Ishikawa (cell line): Measurements from ENCODE around the gene SYMPK.

Experiments used
- CEBPB ChIP-seq: IDR thresholded peaks from 2 replicates; pipeline ENCODE4 v1.6.1; 2012
- CREB1 ChIP-seq: IDR thresholded peaks from 2 replicates; pipeline ENCODE4 v1.6.1; 2012; ENCODE audit warnings: low read depth
- EGR1 ChIP-seq: IDR thresholded peaks from 2 replicates; pipeline ENCODE4 v1.6.1; 2012
- EP300 ChIP-seq: IDR thresholded peaks from 2 replicates; pipeline ENCODE4 v1.6.1; 2012; ENCODE audit warnings: borderline replicate concordance
- FOXM1 ChIP-seq: IDR thresholded peaks from 2 replicates; pipeline ENCODE4 v1.6.1; 2012; ENCODE audit warnings: low read depth, borderline replicate concordance
- NFIC ChIP-seq: IDR thresholded peaks from 2 replicates; pipeline ENCODE4 v1.6.1; 2012
- RAD21 ChIP-seq: IDR thresholded peaks from 2 replicates; pipeline ENCODE4 v1.6.1; 2012; ENCODE audit warnings: low read depth
- REST ChIP-seq: IDR thresholded peaks from 2 replicates; pipeline ENCODE4 v1.6.1; 2012; ENCODE audit warnings: low read depth, mild to moderate bottlenecking
- TAF1 ChIP-seq: IDR thresholded peaks from 2 replicates; pipeline ENCODE4 v1.6.1; 2012; ENCODE audit warnings: low read depth, mild to moderate bottlenecking
- TCF12 ChIP-seq: IDR thresholded peaks from 2 replicates; pipeline ENCODE4 v1.6.1; 2012; ENCODE audit warnings: low read depth
- TEAD4 ChIP-seq: IDR thresholded peaks from 2 replicates; pipeline ENCODE4 v1.6.1; 2012
- USF1 ChIP-seq: IDR thresholded peaks from 2 replicates; pipeline ENCODE4 v1.6.1; 2012
- YY1 ChIP-seq: IDR thresholded peaks from 2 replicates; pipeline ENCODE4 v1.6.1; 2012; ENCODE audit warnings: low read depth
- ZBTB7A ChIP-seq: IDR thresholded peaks from 2 replicates; pipeline ENCODE4 v1.6.1; 2012; ENCODE audit warnings: low read depth
- TF ChIP-seq, protein P1 (sequence below): IDR thresholded peaks from 2 replicates; pipeline ENCODE4 v1.6.1; 2012

SYMPK gene

DNA sequence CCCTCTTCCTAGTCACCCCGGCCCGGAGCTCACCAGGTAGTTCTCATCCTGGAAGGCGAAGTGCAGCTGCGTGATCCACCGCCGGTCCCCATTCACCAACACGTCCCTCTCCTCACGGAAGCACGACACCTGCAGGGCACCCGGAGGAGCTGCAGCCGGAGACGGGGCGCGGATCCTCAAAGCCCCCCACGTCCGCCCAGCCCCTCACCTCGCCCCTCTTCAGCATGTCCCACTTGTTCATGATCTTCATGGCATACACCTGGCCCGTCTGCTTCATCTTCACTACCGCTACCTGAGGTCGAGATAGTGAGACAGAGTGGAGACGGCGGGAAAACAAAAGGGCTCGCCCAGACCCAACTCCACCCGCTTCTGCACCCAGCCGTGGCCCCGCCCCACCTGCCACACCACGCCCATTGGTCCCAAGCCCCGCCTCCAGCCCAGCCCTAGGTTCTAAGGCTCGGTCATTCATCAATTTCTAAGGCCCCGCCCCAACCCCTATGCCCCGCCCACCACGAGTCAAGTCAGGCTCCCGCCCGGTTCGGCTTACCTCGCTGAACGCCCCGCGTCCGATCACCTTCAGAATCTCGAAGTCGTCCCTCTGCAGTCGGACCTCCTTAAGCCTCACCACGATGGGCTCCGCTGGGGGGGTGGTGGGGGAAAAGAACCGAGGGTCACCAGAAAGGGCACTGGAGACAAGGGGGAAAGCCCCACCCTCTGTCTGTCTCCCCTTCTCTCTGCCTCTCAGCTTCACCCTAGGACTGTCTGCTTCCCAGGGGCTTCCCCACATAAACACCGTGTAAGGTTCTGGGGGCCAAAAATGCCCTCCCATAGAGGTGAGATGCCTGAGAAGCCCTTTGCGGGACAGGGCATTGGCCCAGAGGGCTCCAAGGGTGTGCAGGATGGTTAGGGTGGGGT, 83.5 kb downstream of the SYMPK start:
- TF ChIP-seq EP300 (no peak), EGR1 (no peak), YY1 (no peak), ZBTB7A (peak; percentile 99), TCF12 (no peak), NFIC (no peak), REST (no peak), FOXM1 (no peak), TAF1 (no peak), RAD21 (peak; percentile 52; the same call in 1 of the 2 replicates), TEAD4 (no peak; the same call in 1 of the 2 replicates), USF1 (no peak), CEBPB (no peak), CREB1 (no peak)
- TF ChIP-seq, protein P1, sequence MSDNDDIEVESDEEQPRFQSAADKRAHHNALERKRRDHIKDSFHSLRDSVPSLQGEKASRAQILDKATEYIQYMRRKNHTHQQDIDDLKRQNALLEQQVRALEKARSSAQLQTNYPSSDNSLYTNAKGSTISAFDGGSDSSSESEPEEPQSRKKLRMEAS, result peak; percentile 22

DNA sequence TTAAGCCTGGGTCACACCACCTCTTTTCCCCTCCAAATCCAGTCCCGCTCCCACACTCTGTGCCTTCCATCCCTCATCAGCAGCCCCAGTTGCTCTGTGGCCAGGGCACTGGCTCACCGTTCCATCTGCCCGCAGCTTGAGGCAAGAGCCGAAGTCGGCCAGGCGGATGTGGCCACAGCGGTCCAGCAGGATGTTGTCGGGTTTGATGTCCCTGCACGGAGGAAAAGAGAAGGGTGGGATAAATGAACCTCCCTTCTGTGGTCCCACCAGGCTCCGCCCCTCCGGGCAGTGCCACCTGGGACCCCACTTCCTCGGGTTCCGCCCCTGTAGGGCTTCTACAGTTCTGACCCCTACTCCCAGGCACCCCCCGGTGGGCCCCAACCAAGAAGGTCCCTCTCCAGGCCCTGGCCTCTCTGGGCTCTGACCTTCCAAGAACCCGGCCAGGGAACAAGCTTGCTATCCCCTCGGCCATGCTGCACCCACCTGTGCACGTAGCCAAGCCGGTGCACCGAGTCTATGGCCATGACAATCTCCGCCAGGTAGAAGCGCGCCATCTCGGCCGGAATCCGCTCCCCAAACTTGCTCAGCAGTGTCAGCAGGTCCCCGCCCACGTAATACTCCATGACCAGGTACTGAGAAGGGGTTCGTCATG, 84.8 kb downstream of the SYMPK start:
- TF ChIP-seq RAD21 (no peak), CEBPB (no peak), ZBTB7A (no peak)

- no peak for TF ChIP-seq NFIC
- TF ChIP-seq ZBTB7A, result no peak
- no peak for TF ChIP-seq RAD21
- TF ChIP-seq REST, result no peak
- no peak for TF ChIP-seq YY1
- TF ChIP-seq, protein P1, result no peak
- TF ChIP-seq EP300, result no peak
- no peak for TF ChIP-seq TEAD4
- TF ChIP-seq CREB1, result no peak
Observed at GRCh38 chr19:45777395-45777961, 85.5 kb downstream of the SYMPK start.

DNA sequence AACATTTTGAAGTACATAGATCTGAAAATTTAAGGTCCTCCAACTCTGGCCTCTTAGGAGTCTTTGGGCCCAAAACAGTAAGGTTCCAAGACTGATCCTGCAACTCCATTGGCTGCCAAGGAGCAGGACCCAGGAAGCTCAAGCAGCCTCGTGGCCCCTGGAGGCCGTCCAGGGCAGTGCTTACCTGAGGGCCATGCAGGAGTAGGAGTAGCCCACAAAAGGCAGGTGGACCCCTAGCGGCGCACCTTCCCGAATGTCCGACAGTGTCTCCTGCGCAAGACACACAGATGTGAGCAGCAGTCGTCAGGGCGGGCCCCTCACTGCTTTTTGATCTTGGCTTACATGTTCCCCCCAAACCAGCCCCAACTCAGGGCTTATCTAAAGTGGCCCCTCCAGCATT, 88.2 kb downstream of the SYMPK start:
- TF ChIP-seq, protein P1, result no peak
- TF ChIP-seq EP300, result no peak
- no peak for TF ChIP-seq NFIC
- no peak for TF ChIP-seq REST
- no peak for TF ChIP-seq EGR1
- no peak for TF ChIP-seq CEBPB
- no peak for TF ChIP-seq YY1
- no peak for TF ChIP-seq RAD21
- no peak for TF ChIP-seq ZBTB7A
- TF ChIP-seq USF1, result no peak
- no peak for TF ChIP-seq TCF12
- no peak for TF ChIP-seq TEAD4
- no peak for TF ChIP-seq TAF1
- TF ChIP-seq CREB1, result no peak
- TF ChIP-seq FOXM1, result no peak
